Urinary bladder (tissue), 4 donors: ENCODE measurements around the gene THUMPD3. TPM values are rescaled to one million over a fixed set of nuclear protein-coding genes. Genes with fewer than 3 reads are reported as not detected.

Source experiments
- DNase-seq: peaks from one replicate; pipeline ENCODE4 v3.0.0-alpha.2; 2015; ENCODE audit errors: extremely low spot score
- H3K27ac ChIP-seq: one replicate; pipeline ENCODE4 v1.5.1; 2013; ENCODE audit warnings: low read depth, mild to moderate bottlenecking, moderate library complexity
- H3K36me3 ChIP-seq: one replicate; pipeline ENCODE4 v1.6.1; 2013; ENCODE audit warnings: mild to moderate bottlenecking, moderate library complexity; ENCODE audit not compliant: insufficient read depth
- H3K4me1 ChIP-seq: one replicate; pipeline ENCODE4 v1.6.1; 2013; ENCODE audit warnings: mild to moderate bottlenecking, moderate library complexity; ENCODE audit not compliant: insufficient read depth
- H3K4me3 ChIP-seq: one replicate; pipeline ENCODE4 v1.5.1; 2013; ENCODE audit warnings: low read depth, low read length
- WGBS: extraction: QIAGEN DNeasy Blood & Tissue Kit; methylation state at CpG from one replicate; pipeline ENCODE4 v1.1.7; 2013; 5-methylcytosine and 5-hydroxymethylcytosine counted together
- polyA plus RNA-seq: library from polyadenylated mRNA; stranded (reverse); fragments of 200-250 nt; gene quantifications from one replicate; pipeline ENCODE4 v1.2.3, GENCODE V29; 2013
- total RNA-seq: library from RNA; depleted of rRNA; stranded (reverse); fragments of >200 nt; gene quantifications from one replicate; pipeline ENCODE4 v1.2.3, GENCODE V29; 2014
- donor health status: healthy with polysubstance abuse.
- donor health status: healthy.

Gene THUMPD3
- total and polyA plus RNA-seq, 2 donors = 32.2 to 49.0 TPM

- 95% methylated on average over 6 of the region's 6 CpGs for WGBS
- H3K4me3 ChIP-seq = no peak overlapping the region
- peaks cover 5% of the 10 kb centered on the region for H3K4me1 ChIP-seq
- no peak for DNase-seq
- no peak overlapping the region for H3K27ac ChIP-seq
- no peaks in the 10 kb centered on the region for H3K36me3 ChIP-seq
These were observed 45.2 kb downstream of the THUMPD3 start for GRCh38 chr3:9408061-9408460.

- DNase-seq = no peak
- Histone ChIP-seq H3K27ac (no peak overlapping the region), H3K4me3 (no peak overlapping the region), H3K36me3 (no peaks in the 10 kb centered on the region), H3K4me1 (peaks cover 4% of the 10 kb centered on the region)
- WGBS = 62% methylated on average over 1 of the region's 1 CpG
These were observed 45.7 kb downstream of the THUMPD3 start for GRCh38 chr3:9408546-9408945.

GRCh38 chr3:9409981-9410854 is 47.4 kb downstream of the THUMPD3 start:
- no peak for DNase-seq
- Histone ChIP-seq H3K4me3 (no peak overlapping the region), H3K4me1 (peaks cover 3% of the 10 kb centered on the region), H3K27ac (no peak overlapping the region), H3K36me3 (no peaks in the 10 kb centered on the region)
- WGBS = 79% methylated on average over 6 of the region's 6 CpGs

- DNase-seq = no peak
- H3K4me3 ChIP-seq = no peak overlapping the region
- H3K4me1 ChIP-seq = peaks cover 1% of the 10 kb centered on the region
- H3K36me3 ChIP-seq = no peaks in the 10 kb centered on the region
- WGBS = 85% methylated on average over 1 of the region's 1 CpG
- H3K27ac ChIP-seq = no peak overlapping the region
These were observed 48.4 kb downstream of the THUMPD3 start for GRCh38 chr3:9411302-9411701.

- Histone ChIP-seq H3K4me3 (no peak overlapping the region), H3K4me1 (peaks cover 1% of the 10 kb centered on the region), H3K36me3 (no peaks in the 10 kb centered on the region), H3K27ac (no peak overlapping the region)
- DNase-seq = no peak
- 85% methylated on average over 1 of the region's 1 CpG for WGBS
These were observed 49.4 kb downstream of the THUMPD3 start for GRCh38 chr3:9412293-9412692.

GRCh38 chr3:9414826-9415225 is 52.0 kb downstream of the THUMPD3 start:
- Histone ChIP-seq H3K27ac (no peak overlapping the region), H3K4me1 (no peaks in the 10 kb centered on the region), H3K36me3 (no peaks in the 10 kb centered on the region), H3K4me3 (no peak overlapping the region)
- no peak for DNase-seq

- Histone ChIP-seq H3K4me1 (no peaks in the 10 kb centered on the region), H3K27ac (no peak overlapping the region), H3K4me3 (no peak overlapping the region), H3K36me3 (no peaks in the 10 kb centered on the region)
- 88% methylated on average over 6 of the region's 6 CpGs for WGBS
- DNase-seq = no peak
These were observed 52.8 kb downstream of the THUMPD3 start for GRCh38 chr3:9415485-9416138.

GRCh38 chr3:9416139-9416780 is 53.4 kb downstream of the THUMPD3 start:
- no peak for DNase-seq
- 35% methylated on average over 3 of the region's 3 CpGs for WGBS
- no peak overlapping the region for H3K4me3 ChIP-seq
- no peak overlapping the region for H3K27ac ChIP-seq
- H3K36me3 ChIP-seq = no peaks in the 10 kb centered on the region
- no peaks in the 10 kb centered on the region for H3K4me1 ChIP-seq

- no peak for DNase-seq
- 92% methylated on average over 2 of the region's 2 CpGs for WGBS
- Histone ChIP-seq H3K4me3 (no peak overlapping the region), H3K27ac (no peak overlapping the region), H3K4me1 (no peaks in the 10 kb centered on the region), H3K36me3 (no peaks in the 10 kb centered on the region)
These were observed 58.1 kb downstream of the THUMPD3 start for GRCh38 chr3:9420850-9421549.

- 8% methylated on average over 5 of the region's 5 CpGs for WGBS
- peak; percentile 97 for DNase-seq
- H3K4me1 ChIP-seq = no peaks in the 10 kb centered on the region
These were observed 60.0 kb downstream of the THUMPD3 start for GRCh38 chr3:9422712-9423424.

GRCh38 chr3:9428411-9428810 is 65.6 kb downstream of the THUMPD3 start:
- Histone ChIP-seq H3K4me1 (no peaks in the 10 kb centered on the region), H3K36me3 (peaks cover 6% of the 10 kb centered on the region), H3K4me3 (no peak overlapping the region), H3K27ac (no peak overlapping the region)
- no peak for DNase-seq

More at GRCh38 chr3:9422712-9423424, 60.0 kb downstream of the THUMPD3 start:
- Histone ChIP-seq H3K36me3 (no peaks in the 10 kb centered on the region), H3K4me3 (no peak overlapping the region), H3K27ac (peak overlapping the region; percentile 62)

- Histone ChIP-seq H3K4me1 (peaks cover 1% of the 10 kb centered on the region), H3K27ac (no peak overlapping the region), H3K4me3 (no peak overlapping the region), H3K36me3 (peaks cover 15% of the 10 kb centered on the region)
- 95% methylated on average over 3 of the region's 3 CpGs for WGBS
- no peak for DNase-seq
These were observed 67.9 kb downstream of the THUMPD3 start for GRCh38 chr3:9430733-9431132.
